Osteoblast (primary cell): ENCODE data around the gene AAK1. TPM values are rescaled to one million over a fixed set of nuclear protein-coding genes. Genes with fewer than 3 reads are reported as not detected.

Experiments used
- DNase-seq: peaks from one replicate; pipeline ENCODE4 v3.0.0; 2011; ENCODE audit warnings: low spot score, mixed read lengths; ENCODE audit not compliant: insufficient read length; ENCODE audit errors: missing footprints
- H2AFZ ChIP-seq: 2 replicates; pipeline ENCODE4 v1.6.0; 2011; ENCODE audit warnings: mild to moderate bottlenecking, low read length
- H3K27ac ChIP-seq: 2 replicates; pipeline ENCODE4 v1.5.1; 2011; ENCODE audit warnings: mild to moderate bottlenecking, low read depth, low read length, moderate library complexity
- H3K27me3 ChIP-seq: 2 replicates; pipeline ENCODE4 v1.6.0; 2012; ENCODE audit warnings: mild to moderate bottlenecking, control low read depth, inconsistent platforms, low read length, moderate library complexity; ENCODE audit not compliant: insufficient read depth
- H3K36me3 ChIP-seq: 2 replicates; pipeline ENCODE4 v1.5.1; 2011; ENCODE audit warnings: mild to moderate bottlenecking, low read length, control low read depth, moderate library complexity; ENCODE audit not compliant: insufficient read depth
- H3K4me1 ChIP-seq: 2 replicates; pipeline ENCODE4 v1.5.1; 2011; ENCODE audit warnings: mild to moderate bottlenecking, low read length, control low read depth, moderate library complexity; ENCODE audit not compliant: insufficient read depth
- H3K4me2 ChIP-seq: 2 replicates; pipeline ENCODE4 v1.6.0; 2011; ENCODE audit warnings: mild to moderate bottlenecking, low read length; ENCODE audit not compliant: insufficient read depth
- H3K4me3 ChIP-seq: fragments of 200-600 bp; sonication (generic); 3 replicates; pipeline ENCODE4 v1.5.1; 2012; ENCODE audit warnings: mild to moderate bottlenecking, low read length, inconsistent platforms; ENCODE audit not compliant: insufficient read depth
- H3K79me2 ChIP-seq: 2 replicates; pipeline ENCODE4 v1.6.0; 2012; ENCODE audit warnings: mild to moderate bottlenecking, low read length, control low read depth, inconsistent platforms; ENCODE audit not compliant: insufficient read depth
- H3K9me3 ChIP-seq: 2 replicates; pipeline ENCODE4 v1.5.1; 2011; ENCODE audit warnings: low read depth, low read length, control low read depth
- H4K20me1 ChIP-seq: 2 replicates; pipeline ENCODE4 v1.6.0; 2012; ENCODE audit warnings: mild to moderate bottlenecking, low read length, control low read depth; ENCODE audit not compliant: insufficient read depth
- total RNA-seq: library from RNA; depleted of rRNA; stranded (reverse); fragments of >200 nt; gene quantifications from 2 replicates; pipeline ENCODE4 v1.2.3, GENCODE V29; 2012
- TF ChIP-seq, protein P1 (sequence below): IDR thresholded peaks from 2 replicates; pipeline ENCODE4 v1.5.1; 2011; ENCODE audit warnings: mild to moderate bottlenecking, low read depth, low read length, moderate library complexity; ENCODE audit errors: extremely low read depth

The AAK1 gene
- total RNA-seq, 1 donor: 61.9 TPM

DNA sequence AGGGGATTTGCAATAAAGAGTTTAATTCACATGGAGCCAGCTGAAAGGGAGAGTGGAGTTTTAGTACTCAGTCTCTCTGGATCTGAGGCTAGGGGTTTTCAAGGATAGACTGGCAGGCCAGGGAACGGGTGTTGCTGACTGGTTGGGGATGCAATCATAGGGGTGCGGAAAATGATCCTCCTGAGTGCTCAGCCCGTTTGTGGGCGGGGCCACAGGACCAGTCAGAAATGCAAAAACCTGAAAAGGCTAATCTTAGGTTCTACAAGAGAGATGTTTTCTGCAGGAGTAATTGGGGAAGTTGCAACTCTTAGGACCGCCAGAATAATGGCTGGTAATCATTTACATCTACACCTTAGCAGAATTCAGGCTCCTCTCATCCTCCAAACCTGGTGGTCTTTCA lies 208.8 kb downstream of the AAK1 start:
- no peak overlapping the region for H3K4me3 ChIP-seq
- peaks cover 16% of the 10 kb centered on the region for H3K4me1 ChIP-seq
- H3K79me2 ChIP-seq: peaks cover 45% of the 10 kb centered on the region
- H3K4me2 ChIP-seq: no peak overlapping the region
- H2AFZ ChIP-seq: no peak overlapping the region
- no peaks in the 10 kb centered on the region for H3K27me3 ChIP-seq
- H3K27ac ChIP-seq: no peak overlapping the region
- DNase-seq: no peak
- H4K20me1 ChIP-seq: no peaks in the 10 kb centered on the region
- TF ChIP-seq, protein P1, sequence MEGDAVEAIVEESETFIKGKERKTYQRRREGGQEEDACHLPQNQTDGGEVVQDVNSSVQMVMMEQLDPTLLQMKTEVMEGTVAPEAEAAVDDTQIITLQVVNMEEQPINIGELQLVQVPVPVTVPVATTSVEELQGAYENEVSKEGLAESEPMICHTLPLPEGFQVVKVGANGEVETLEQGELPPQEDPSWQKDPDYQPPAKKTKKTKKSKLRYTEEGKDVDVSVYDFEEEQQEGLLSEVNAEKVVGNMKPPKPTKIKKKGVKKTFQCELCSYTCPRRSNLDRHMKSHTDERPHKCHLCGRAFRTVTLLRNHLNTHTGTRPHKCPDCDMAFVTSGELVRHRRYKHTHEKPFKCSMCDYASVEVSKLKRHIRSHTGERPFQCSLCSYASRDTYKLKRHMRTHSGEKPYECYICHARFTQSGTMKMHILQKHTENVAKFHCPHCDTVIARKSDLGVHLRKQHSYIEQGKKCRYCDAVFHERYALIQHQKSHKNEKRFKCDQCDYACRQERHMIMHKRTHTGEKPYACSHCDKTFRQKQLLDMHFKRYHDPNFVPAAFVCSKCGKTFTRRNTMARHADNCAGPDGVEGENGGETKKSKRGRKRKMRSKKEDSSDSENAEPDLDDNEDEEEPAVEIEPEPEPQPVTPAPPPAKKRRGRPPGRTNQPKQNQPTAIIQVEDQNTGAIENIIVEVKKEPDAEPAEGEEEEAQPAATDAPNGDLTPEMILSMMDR: no peak
- H3K36me3 ChIP-seq: peaks cover 14% of the 10 kb centered on the region
- H3K9me3 ChIP-seq: no peaks in the 10 kb centered on the region

- no peaks in the 10 kb centered on the region for H3K27me3 ChIP-seq
- H3K79me2 ChIP-seq: peaks cover 16% of the 10 kb centered on the region
- no peak for DNase-seq
- no peaks in the 10 kb centered on the region for H4K20me1 ChIP-seq
- no peak overlapping the region for H2AFZ ChIP-seq
- H3K4me3 ChIP-seq: no peak overlapping the region
- TF ChIP-seq, protein P1: no peak
- H3K27ac ChIP-seq: no peak overlapping the region
- no peaks in the 10 kb centered on the region for H3K4me1 ChIP-seq
- H3K4me2 ChIP-seq: no peak overlapping the region
- peaks cover 38% of the 10 kb centered on the region for H3K36me3 ChIP-seq
- H3K9me3 ChIP-seq: no peaks in the 10 kb centered on the region
These were observed 213.9 kb downstream of the AAK1 start for GRCh38 chr2:69429491-69430183.

GRCh38 chr2:69428981-69429380 lies 214.6 kb downstream of the AAK1 start:
- no peaks in the 10 kb centered on the region for H3K4me1 ChIP-seq
- H3K36me3 ChIP-seq: peaks cover 38% of the 10 kb centered on the region
- TF ChIP-seq, protein P1: no peak
- no peaks in the 10 kb centered on the region for H4K20me1 ChIP-seq
- H3K4me2 ChIP-seq: no peak overlapping the region
- peaks cover 11% of the 10 kb centered on the region for H3K79me2 ChIP-seq
- H3K9me3 ChIP-seq: no peaks in the 10 kb centered on the region
- no peak overlapping the region for H3K4me3 ChIP-seq
- no peak overlapping the region for H2AFZ ChIP-seq
- H3K27ac ChIP-seq: no peak overlapping the region
- DNase-seq: no peak
- no peaks in the 10 kb centered on the region for H3K27me3 ChIP-seq

GRCh38 chr2:69424419-69424818 lies 219.1 kb downstream of the AAK1 start:
- H3K27ac ChIP-seq: no peak overlapping the region
- H3K27me3 ChIP-seq: no peaks in the 10 kb centered on the region
- H4K20me1 ChIP-seq: no peaks in the 10 kb centered on the region
- H3K9me3 ChIP-seq: no peaks in the 10 kb centered on the region
- DNase-seq: no peak
- no peak overlapping the region for H2AFZ ChIP-seq
- TF ChIP-seq, protein P1: no peak
- no peaks in the 10 kb centered on the region for H3K4me1 ChIP-seq
- no peaks in the 10 kb centered on the region for H3K79me2 ChIP-seq
- peaks cover 40% of the 10 kb centered on the region for H3K36me3 ChIP-seq
- H3K4me2 ChIP-seq: no peak overlapping the region
- no peak overlapping the region for H3K4me3 ChIP-seq
